Transverse colon (tissue), 4 donors: ENCODE measurements around the gene XYLT1. TPM values are rescaled to one million over a fixed set of nuclear protein-coding genes. Genes with fewer than 3 reads are reported as not detected.

Experiments
- DNase-seq: peaks from one replicate; pipeline ENCODE4 v3.0.0-alpha.2; 2019
- H3K27ac ChIP-seq, 4 donors: fragments of 200-600 bp; sonication (generic); 2 replicates each; pipeline ENCODE4 v1.5.1; 2016 to 2018; ENCODE audit warnings: inconsistent platforms in 4 of 4
- H3K27me3 ChIP-seq: fragments of 200-600 bp; sonication (generic); 2 replicates; pipeline ENCODE4 v1.5.1; 2017; ENCODE audit warnings: inconsistent platforms
- H3K36me3 ChIP-seq, 4 donors: fragments of 200-600 bp; sonication (generic); 2 replicates each; pipeline ENCODE4 v1.5.1; 2017 to 2019; ENCODE audit warnings: inconsistent platforms in 4 of 4
- H3K4me1 ChIP-seq, 4 donors: fragments of 200-600 bp; sonication (generic); 2 replicates each; pipeline ENCODE4 v1.5.1; 2017 to 2020; ENCODE audit warnings: inconsistent platforms in 4 of 4
- H3K4me3 ChIP-seq, 4 donors: fragments of 200-600 bp; sonication (generic); 1 replicate in 1 of 4; 2 replicates in 3 of 4; pipeline versions ENCODE4 v1.5.1 to v1.6.1; 2017 to 2019; ENCODE audit warnings: inconsistent platforms in 4 of 4
- H3K9me3 ChIP-seq, 2 donors: fragments of 200-600 bp; sonication (generic); 2 replicates each; pipeline ENCODE4 v1.5.1; 2017 to 2019; ENCODE audit warnings: inconsistent platforms in 2 of 2
- EP300 ChIP-seq: sonication (generic); formaldehyde crosslinking; IDR thresholded peaks from one replicate; pipeline ENCODE4 v1.6.1; 2017; ENCODE audit warnings: antibody characterized with exemption, low read depth
- POLR2A ChIP-seq: fragments of 450-650 bp; IDR thresholded peaks from one replicate; pipeline ENCODE4 v1.6.1; 2016; ENCODE audit warnings: antibody characterized with exemption, mild to moderate bottlenecking, moderate library complexity
- POLR2AphosphoS5 ChIP-seq, 3 donors: sonication (generic); formaldehyde crosslinking; IDR thresholded peaks; one replicate each; pipeline ENCODE4 v1.6.1; 2016; ENCODE audit warnings: antibody characterized with exemption in 3 of 3
- WGBS, 2 donors: methylation state at CpG; one replicate each; pipeline ENCODE4 v1.1.5; 2018; ENCODE audit warnings: low coverage in 1 of 2; 5-methylcytosine and 5-hydroxymethylcytosine counted together
- in situ Hi-C, 4 donors: fragments of 200-750 bp; cut with MboI; loops; one replicate each; pipeline versions ENCODE4 v1.15.0 to v1.15.1; 2017; ENCODE audit warnings: low sequenced_read_pairs in 3 of 4, low pct_ligation_motif_present in 1 of 4, low pct_unique_long_range_greater_than_20kb in 1 of 4
- intact Hi-C: fragments of 100-400 bp; cut with DNase I; formaldehyde crosslinking; loops from one replicate; pipeline ENCODE4 v1.15.1; 2023; ENCODE audit warnings: low total_unique reads
- total RNA-seq, 4 donors: library from RNA; depleted of rRNA; stranded (reverse); fragments of >200 nt; gene quantifications; one replicate each; pipeline ENCODE4 v1.1.0, GENCODE V29; 2016
- TF ChIP-seq, protein P1 (sequence below), 5 experiments: fragments of 200-600 bp in 3 of 5; fragments of 450-650 bp in 2 of 5; sonication (generic) in 3 of 5; IDR thresholded peaks; 1 replicate in 2 of 5; 2 replicates in 3 of 5; pipeline ENCODE4 v1.5.1; 2016 to 2017; ENCODE audit warnings: antibody characterized with exemption in 5 of 5, inconsistent platforms in 3 of 5, mild to moderate bottlenecking in 2 of 5, moderate library complexity in 1 of 5

XYLT1 gene
- total RNA-seq, 4 donors from 2014 or later = 22.3 to 44.6 (median 39.4) TPM

DNA sequence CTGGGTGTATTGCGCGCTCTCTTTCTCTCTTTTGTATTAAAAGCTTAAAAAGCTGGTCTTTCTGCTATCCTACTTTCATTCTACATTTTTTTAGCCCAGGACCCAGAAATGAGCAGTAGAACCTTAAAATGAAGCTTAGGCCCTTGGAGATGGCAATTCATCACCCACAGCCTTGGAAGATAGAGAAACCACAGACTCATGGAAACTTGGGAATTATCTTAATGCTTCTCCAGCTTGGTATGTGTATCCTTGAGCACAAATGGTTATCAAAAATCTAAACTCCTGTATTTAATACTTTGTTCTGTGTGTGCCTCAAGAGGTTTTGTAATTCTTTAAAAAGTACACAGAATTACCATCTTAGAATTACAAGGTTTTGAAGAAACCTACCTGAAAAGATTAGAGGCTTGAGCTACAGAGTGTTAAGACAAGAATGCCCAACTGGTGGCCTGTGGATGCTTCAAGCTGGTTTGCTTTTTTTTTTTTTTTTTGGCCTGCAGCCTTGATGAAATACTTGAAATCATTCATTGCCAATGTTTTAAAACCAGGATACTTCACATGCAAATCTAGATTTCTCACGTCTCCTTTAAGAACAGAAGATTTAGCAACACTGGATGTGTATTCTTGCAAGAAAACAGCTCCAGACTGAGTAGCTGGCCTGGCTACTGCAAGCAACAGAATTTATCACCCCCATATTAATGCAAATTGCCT, 105.0 kb downstream of the XYLT1 start:
- in situ Hi-C loops = no loop called here
- H3K4me1 ChIP-seq = peaks cover 17 to 80% (median 23%) of the 10 kb centered on the region in 4 donors

GRCh38 chr16:17365211-17365541, 105.6 kb downstream of the XYLT1 start:
- in situ Hi-C loops = no loop called here
- DNase-seq = no peak

More for the DNA sequence above, 105.0 kb downstream of the XYLT1 start:
- Histone ChIP-seq H3K4me3 (no peak overlapping the region), H3K27me3 (no peaks in the 10 kb centered on the region), H3K36me3 (no peaks in the 10 kb centered on the region), H3K27ac (peak overlapping the region; percentile 16 to 70 (median 44)), H3K9me3 (no peaks in the 10 kb centered on the region)
- intact Hi-C loops = no loop called here
- no peak for DNase-seq
- WGBS, 2 donors = 79 to 82% methylated on average over 3 of the region's 3 CpGs
- TF ChIP-seq EP300 = no peak
- TF ChIP-seq POLR2A = no peak
- TF ChIP-seq POLR2AphosphoS5 (IDR thresholded peaks at IDR 0.05) = no peak
- TF ChIP-seq, protein P1, sequence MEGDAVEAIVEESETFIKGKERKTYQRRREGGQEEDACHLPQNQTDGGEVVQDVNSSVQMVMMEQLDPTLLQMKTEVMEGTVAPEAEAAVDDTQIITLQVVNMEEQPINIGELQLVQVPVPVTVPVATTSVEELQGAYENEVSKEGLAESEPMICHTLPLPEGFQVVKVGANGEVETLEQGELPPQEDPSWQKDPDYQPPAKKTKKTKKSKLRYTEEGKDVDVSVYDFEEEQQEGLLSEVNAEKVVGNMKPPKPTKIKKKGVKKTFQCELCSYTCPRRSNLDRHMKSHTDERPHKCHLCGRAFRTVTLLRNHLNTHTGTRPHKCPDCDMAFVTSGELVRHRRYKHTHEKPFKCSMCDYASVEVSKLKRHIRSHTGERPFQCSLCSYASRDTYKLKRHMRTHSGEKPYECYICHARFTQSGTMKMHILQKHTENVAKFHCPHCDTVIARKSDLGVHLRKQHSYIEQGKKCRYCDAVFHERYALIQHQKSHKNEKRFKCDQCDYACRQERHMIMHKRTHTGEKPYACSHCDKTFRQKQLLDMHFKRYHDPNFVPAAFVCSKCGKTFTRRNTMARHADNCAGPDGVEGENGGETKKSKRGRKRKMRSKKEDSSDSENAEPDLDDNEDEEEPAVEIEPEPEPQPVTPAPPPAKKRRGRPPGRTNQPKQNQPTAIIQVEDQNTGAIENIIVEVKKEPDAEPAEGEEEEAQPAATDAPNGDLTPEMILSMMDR (IDR thresholded peaks at IDR 0.05) = no peak

DNA sequence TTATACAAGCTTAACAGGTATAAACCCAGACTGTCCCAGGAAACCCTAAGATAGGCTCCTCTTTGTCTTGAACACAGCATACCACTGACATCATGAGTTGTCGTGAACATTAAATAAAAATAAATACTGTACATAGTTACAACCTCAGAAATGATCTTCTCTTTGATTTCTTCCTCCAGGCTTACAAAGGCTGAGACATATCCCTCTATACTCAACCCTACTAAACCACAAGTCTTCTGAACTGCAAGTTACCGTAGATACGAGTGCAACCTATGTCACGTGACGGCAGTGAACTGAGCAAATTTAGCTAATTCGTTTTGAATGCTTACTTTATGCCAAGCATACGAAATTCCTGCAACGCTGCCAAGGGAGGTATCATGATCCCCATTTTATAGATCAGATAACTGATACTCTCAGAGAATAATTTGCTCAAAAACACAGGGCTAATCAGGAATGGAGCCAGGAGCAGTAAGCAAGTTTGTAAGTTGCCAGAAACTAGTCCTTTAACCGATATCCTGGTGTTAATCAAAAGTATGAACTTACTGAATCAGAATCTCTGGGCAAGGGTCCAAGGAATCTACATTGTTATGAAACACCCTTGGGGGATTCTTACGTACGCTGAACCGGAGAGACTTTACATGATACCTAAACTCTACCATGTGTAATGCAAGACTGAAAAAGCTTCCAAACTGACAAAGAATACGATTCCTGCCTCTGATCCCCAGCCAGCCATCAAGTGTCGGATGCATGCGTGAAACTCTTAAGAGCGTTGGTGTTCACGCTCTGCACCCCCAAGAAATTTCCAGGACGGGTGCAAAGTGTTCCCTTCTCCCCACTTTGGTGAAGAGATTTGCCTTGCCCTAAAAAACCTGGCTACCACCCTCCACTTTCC, 106.2 kb downstream of the XYLT1 start:
- intact Hi-C loops (loop anchor here (5.0 kb wide), 2 partner anchors 33 to 52 kb away; no protein-coding TSS in a partner anchor), in situ Hi-C loops (no loop called here)
- Histone ChIP-seq H3K4me3 (no peak overlapping the region), H3K4me1 (peaks cover 8 to 78% (median 11%) of the 10 kb centered on the region in 4 donors), H3K9me3 (no peaks in the 10 kb centered on the region), H3K27ac (peak overlapping the region; percentile 37 to 52 (median 51)), H3K36me3 (no peaks in the 10 kb centered on the region), H3K27me3 (no peaks in the 10 kb centered on the region)
- no peak for DNase-seq
- WGBS, 2 donors = 46 to 60% methylated on average over 10 to 18 of the region's 18 CpGs
- TF ChIP-seq POLR2A = no peak
- TF ChIP-seq, protein P1 (IDR thresholded peaks at IDR 0.05) = no peak
- TF ChIP-seq POLR2AphosphoS5 (IDR thresholded peaks at IDR 0.05) = no peak

More at GRCh38 chr16:17365211-17365541, 105.6 kb downstream of the XYLT1 start:
- Histone ChIP-seq H3K4me1 (peaks cover 11 to 78% (median 17%) of the 10 kb centered on the region in 4 donors), H3K9me3 (no peaks in the 10 kb centered on the region), H3K27ac (peak overlapping the region; percentile 16 to 52 (median 44)), H3K4me3 (no peak overlapping the region), H3K36me3 (no peaks in the 10 kb centered on the region), H3K27me3 (no peaks in the 10 kb centered on the region)
- intact Hi-C loops = no loop called here
- WGBS, 2 donors = 81% methylated on average over 4 of the region's 4 CpGs; no CpG with 5 or more reads in 1 of the 2 donors
- no peak for TF ChIP-seq EP300
- TF ChIP-seq, protein P1 (IDR thresholded peaks at IDR 0.05) = no peak
- no peak for TF ChIP-seq POLR2AphosphoS5 (IDR thresholded peaks at IDR 0.05)
- no peak for TF ChIP-seq POLR2A

DNA sequence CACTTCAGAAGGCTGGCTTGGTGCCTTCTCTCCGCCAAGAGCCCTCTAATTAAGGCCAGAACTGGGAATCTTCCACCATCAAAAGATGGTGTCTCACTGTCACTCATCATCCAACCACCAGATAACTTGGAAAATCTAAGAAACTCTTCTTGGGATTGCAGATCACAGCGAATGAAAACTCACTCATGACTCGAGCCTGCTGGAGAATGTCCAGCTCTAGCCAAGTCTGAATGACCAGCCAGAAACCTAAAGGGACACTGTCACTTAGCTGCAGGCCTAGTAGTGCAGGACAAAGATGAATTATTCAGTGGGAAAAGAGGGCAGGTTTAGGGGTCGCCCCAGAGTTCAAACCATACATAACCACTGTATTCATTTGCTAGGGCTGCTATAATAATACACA, 107.8 kb downstream of the XYLT1 start:
- Histone ChIP-seq H3K27me3 (no peaks in the 10 kb centered on the region), H3K27ac (peak overlapping the region in 1 of 4 donors; percentile 52), H3K4me1 (peaks cover 3 to 75% (median 7%) of the 10 kb centered on the region in 4 donors), H3K4me3 (no peak overlapping the region), H3K36me3 (no peaks in the 10 kb centered on the region), H3K9me3 (no peaks in the 10 kb centered on the region)
- 92% methylated on average over 2 to 4 of the region's 4 CpGs for WGBS, 2 donors
- DNase-seq = no peak
- in situ Hi-C loops = no loop called here
- TF ChIP-seq POLR2AphosphoS5 (IDR thresholded peaks at IDR 0.05) (no peak), EP300 (no peak), POLR2A (no peak)
- TF ChIP-seq, protein P1 (IDR thresholded peaks at IDR 0.05) = no peak
- intact Hi-C loops = loop anchor here (5.0 kb wide), 2 partner anchors 34 to 51 kb away; no protein-coding TSS in a partner anchor
